DMS79 (cell line): ENCODE results near the gene LRRC8B.

Source experiments
- DNase-seq: peaks from one replicate; lab custom pipeline; 2025; lab: John Stamatoyannopoulos, UW

LRRC8B gene

DNA sequence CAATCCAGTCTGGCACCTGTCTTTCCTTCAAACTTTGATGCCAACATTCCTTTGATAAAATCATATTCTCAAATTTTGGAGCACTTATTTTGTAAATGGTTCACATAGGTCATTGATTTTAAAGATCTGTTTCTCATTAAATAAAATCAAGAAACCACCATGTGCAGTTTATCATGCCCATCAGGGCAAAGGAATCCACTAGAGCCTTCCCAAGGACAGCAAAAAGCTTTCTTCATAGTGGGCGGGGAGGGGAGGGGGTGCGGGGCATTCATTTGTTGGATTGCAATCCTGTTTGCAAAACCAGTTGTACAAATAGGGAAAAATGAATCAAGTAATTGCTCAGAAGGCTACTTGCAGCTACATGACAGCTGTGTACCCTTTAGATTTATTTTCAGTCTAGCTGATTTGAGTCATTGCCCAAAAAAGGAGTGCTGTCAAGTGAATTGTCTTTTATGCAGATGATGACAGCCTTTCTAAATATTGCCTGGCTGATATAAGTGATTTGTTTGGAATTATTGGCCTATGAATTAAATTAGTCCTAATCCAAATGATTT lies 23.0 kb downstream of the LRRC8B start:
- DNase-seq = no peak

- DNase-seq = no peak
Observed at GRCh38 chr1:89548122-89548857, 23.7 kb downstream of the LRRC8B start.

DNA sequence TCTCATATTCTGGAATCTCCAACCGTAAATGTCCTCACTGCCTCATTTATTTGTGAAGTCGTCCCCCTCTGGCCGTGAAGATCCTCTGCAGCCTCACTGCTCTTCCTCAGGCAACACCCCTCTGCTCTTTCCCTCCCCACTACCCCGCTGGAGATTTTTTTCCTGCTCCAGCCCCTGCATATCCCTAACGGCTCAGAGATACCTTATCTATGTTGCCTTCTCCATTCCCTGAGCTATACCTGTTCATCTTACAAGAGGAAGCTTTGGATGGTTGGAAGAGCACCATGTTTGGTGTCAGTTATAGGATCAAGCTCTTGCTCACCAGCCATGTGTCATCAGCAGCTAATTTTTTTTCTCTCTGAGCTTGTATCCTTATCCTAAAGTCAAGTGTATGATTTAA lies 26.4 kb downstream of the LRRC8B start:
- DNase-seq = no peak

GRCh38 chr1:89552471-89553081 lies 27.9 kb downstream of the LRRC8B start:
- peak; percentile 19 for DNase-seq

DNA sequence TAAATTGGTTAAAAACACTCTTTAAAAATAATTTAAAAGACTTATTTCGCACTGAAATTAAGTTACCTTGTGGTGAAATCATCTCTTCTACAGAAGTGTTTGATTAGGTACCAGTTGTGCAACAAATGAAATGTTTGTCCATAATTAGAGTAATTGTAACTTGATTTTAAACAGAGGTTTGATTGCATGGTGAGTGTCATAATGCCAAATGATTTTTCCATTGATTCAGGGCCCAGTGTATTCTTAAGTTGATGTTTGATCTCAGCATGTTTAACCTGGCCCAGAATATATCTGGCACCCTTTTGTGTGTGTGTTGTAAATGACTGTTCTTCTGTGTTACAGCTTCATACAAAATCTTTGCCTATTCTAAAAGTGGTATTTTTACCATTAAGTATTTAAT lies 28.5 kb downstream of the LRRC8B start:
- no peak for DNase-seq

GRCh38 chr1:89555550-89555949 lies 30.9 kb downstream of the LRRC8B start:
- DNase-seq = no peak

GRCh38 chr1:89556726-89557444 lies 32.3 kb downstream of the LRRC8B start:
- DNase-seq = no peak

GRCh38 chr1:89557445-89557825 lies 32.8 kb downstream of the LRRC8B start:
- DNase-seq = no peak

- DNase-seq = no peak
Observed at GRCh38 chr1:89557956-89558355, 33.3 kb downstream of the LRRC8B start.

- no peak for DNase-seq
Observed at GRCh38 chr1:89563957-89564604, 39.5 kb downstream of the LRRC8B start.

DNA sequence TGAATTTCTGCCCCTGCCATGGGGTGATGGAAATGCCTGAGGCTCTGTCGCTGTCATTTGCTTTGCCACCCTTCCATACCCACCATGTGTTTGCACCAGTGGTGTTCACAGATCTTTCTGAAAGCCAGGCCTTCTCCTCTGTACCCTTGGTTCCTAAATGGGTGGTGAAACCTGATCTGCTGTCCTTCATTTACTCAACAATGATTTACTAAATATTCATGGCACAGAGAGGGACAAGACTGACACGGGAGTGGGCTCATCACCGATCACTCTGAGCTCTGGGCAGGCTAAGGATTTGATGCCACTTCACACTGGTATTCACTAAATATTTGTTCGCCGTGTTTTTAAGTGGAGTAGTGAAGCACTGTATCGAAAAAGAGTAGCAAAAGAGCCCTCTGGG lies 40.9 kb downstream of the LRRC8B start:
- DNase-seq = no peak

DNA sequence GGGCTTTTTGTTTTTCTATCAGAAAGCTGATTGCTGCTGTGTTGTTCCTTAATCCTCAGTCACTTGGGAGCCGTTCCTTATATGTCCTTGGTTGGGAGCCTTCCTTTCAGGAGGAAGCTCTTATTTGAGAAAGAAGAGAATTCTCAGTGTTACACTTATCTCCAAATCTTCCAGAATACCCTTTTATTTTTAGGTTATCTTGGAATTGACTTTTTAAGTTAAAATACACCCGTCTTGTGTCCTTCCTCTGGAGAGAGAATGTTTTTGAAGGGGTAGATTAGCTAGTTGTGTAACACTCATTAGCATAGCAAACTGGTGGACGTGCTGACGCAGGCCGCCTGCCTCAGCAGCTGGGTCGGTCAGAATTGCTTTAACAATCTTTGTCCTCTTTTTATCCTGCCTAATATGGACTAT lies 42.1 kb downstream of the LRRC8B start:
- no peak for DNase-seq

GRCh38 chr1:89567797-89568196 lies 43.2 kb downstream of the LRRC8B start:
- no peak for DNase-seq

DNA sequence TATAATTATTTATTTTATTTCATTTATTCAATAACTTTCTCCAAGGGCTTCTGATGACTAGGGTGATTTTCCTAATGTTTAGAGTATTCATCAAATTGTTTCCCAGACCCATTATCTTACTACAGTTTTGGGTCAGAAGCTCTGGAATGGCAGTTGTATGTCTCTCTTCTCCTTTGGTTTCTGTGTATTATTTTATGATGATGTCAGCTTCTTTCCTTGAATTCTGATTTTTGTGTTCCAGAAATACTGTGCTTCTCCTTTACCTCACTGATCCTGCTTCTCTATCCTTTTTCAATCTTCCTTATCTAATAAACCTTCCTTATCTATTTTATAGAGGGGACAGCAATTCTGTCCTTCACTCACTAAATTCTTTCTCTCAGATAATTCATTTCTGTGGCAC lies 48.8 kb downstream of the LRRC8B start:
- DNase-seq = no peak

GRCh38 chr1:89574621-89575020 lies 50.0 kb downstream of the LRRC8B start:
- DNase-seq = no peak

DNA sequence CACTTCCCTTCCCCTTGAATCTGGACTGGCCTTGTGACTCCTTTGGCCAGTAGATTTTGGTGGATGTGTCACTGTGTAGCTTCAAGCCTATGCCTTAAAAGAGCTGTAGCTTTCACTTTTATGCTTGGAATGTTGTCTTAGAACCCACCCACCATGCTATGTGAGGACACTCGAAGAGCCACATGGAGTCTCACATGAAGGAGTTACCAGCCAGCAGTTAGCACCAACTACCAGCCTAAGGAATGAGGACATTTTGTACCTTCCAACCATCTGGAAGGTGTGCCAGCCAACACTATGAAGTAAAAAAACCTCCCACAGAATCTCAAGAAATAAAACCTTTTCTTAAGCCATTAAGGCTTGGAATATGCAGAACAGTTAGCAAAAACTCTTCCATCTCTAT lies 50.6 kb downstream of the LRRC8B start:
- no peak for DNase-seq

DNA sequence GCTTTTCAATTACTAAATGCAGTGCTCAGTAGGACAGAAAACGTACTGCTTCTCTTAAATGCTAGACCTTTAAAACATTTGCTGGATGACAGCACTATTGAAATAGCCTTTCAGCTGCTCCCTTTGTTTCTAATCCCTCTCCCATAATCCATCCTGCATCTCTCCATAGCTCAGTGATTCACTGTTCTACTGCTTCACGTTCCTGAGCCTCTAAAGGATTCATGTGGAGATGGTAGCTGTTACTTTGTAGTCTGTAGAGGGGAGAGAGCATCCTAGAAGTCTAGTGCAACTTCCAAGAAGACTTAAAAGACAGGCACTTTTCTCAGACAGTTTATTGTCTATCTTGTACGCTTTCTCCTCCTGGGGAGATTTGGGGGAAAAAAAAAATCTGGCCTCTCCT lies 51.4 kb downstream of the LRRC8B start:
- no peak for DNase-seq

DNA sequence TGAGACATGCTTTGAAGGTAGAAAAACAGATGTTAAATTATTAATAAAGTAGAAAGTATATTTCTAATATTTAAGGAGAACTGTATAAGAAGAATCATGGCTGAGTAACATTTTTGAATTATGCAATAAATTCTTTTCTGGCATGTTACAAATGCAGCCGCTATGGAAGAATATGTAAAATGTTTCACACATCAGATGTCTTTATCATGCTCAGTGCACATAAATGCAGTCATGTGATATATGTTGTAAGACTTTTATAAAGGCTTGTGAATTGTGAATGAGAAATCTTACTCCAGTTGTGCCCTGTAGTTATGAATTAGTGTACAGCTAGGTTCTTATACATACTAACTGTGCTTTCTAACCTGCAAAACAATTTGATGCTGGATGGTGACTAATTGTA lies 53.5 kb downstream of the LRRC8B start:
- DNase-seq = no peak

DNA sequence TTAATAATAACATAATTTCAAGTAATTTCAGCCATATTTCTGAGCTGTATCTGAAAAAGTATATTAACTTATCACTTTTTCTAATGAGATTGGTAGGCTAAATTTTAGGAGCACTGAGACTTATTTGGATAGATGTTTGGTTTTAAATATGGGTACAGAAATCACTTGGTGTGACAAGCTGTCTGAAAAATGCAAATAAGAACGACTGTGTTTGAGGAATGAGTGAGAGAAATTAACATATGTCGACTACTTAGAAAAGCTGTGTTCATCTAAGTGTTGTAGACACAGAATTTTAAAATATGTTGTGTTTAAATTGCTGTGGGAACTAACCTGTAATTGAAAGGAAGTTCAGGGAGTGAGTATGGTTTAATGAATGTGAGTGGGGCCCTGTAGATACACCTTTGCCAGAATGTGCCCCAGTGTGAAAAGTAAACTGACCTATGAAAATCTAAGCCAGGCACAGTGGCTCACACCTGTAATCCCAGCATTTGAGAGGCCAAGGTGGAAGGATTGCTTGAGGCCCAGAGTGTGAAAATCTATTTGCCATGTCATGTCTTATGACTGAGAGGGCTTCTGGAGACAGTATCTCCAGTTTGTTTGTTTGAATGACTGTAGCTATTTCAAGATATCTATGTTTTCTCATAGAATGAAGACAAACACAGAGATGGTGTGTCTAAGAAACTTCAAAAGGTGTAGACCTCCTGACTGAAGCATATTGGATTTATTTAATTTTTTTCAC lies 54.5 kb downstream of the LRRC8B start:
- DNase-seq = no peak

GRCh38 chr1:89580036-89580435 lies 55.4 kb downstream of the LRRC8B start:
- no peak for DNase-seq

DNA sequence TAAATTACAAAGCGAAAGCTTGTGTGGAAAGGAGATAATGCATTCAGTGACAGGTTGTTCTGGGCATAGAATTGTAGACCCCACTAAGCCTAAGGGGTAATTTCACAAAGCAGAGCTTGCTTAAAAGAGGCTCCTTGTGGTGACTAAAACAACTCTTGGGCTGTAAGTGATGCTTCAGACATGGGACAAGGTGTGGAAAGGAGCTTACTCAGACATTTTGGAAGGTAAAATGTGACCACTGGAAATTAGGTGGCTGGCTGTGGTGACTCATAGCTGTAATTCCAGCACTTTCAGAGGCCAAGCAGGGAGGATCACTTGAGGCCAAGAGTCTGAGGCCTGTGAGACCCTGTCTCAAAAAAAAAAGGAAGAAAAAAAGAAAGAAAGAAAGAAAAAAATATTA lies 57.2 kb downstream of the LRRC8B start:
- DNase-seq = no peak

- no peak for DNase-seq
Observed at GRCh38 chr1:89582571-89582970, 57.9 kb downstream of the LRRC8B start.
